Neural progenitor cell (in vitro differentiated cells): ENCODE measurements around the gene TMEM117. TPM values are rescaled to one million over a fixed set of nuclear protein-coding genes. Genes with fewer than 3 reads are reported as not detected.

Source experiments
- DNase-seq: peaks from one replicate; pipeline ENCODE4 v3.0.0-alpha.2; 2016; ENCODE audit warnings: low spot score
- H2AFZ ChIP-seq: fragments of 200-600 bp; sonication (generic); replicated peaks from 2 replicates; pipeline ENCODE4 v1.6.1; 2016; ENCODE audit warnings: antibody characterized with exemption
- H3F3A ChIP-seq: fragments of 200-600 bp; sonication (generic); 2 replicates; pipeline ENCODE4 v1.6.1; 2016; ENCODE audit warnings: antibody characterized with exemption, low read depth
- H3K27ac ChIP-seq: fragments of 200-600 bp; sonication (generic); 2 replicates; pipeline ENCODE4 v1.5.1; 2016; ENCODE audit warnings: mild to moderate bottlenecking
- H3K27me3 ChIP-seq: fragments of 200-600 bp; sonication (generic); 2 replicates; pipeline ENCODE4 v1.6.1; 2016; ENCODE audit warnings: mild to moderate bottlenecking, moderate library complexity
- H3K36me3 ChIP-seq: fragments of 200-600 bp; sonication (generic); 2 replicates; pipeline ENCODE4 v1.5.1; 2016
- H3K4me1 ChIP-seq: fragments of 200-600 bp; sonication (generic); 2 replicates; pipeline ENCODE4 v1.6.1; 2016; ENCODE audit warnings: mixed run types
- H3K4me2 ChIP-seq: fragments of 200-600 bp; sonication (generic); 2 replicates; pipeline ENCODE4 v1.6.1; 2016
- H3K4me3 ChIP-seq: fragments of 200-600 bp; sonication (generic); 2 replicates; pipeline ENCODE4 v1.5.1; 2016
- H3K79me2 ChIP-seq: fragments of 200-600 bp; sonication (generic); 2 replicates; pipeline ENCODE4 v1.6.1; 2016; ENCODE audit warnings: low read depth
- H3K9ac ChIP-seq: fragments of 200-600 bp; sonication (generic); 2 replicates; pipeline ENCODE4 v1.6.1; 2016
- H3K9me3 ChIP-seq: fragments of 200-600 bp; sonication (generic); 2 replicates; pipeline ENCODE4 v1.5.1; 2016; ENCODE audit warnings: low read depth
- H4K20me1 ChIP-seq: fragments of 200-600 bp; sonication (generic); 2 replicates; pipeline ENCODE4 v1.6.1; 2016; ENCODE audit warnings: low read depth
- H3K27ac Mint-ChIP-seq: 3 replicates; pipeline ENCODE4 v1.8.0; 2021; ENCODE audit warnings: mixed read lengths
- H3K27me3 Mint-ChIP-seq: 2 replicates; pipeline ENCODE4 v1.8.0; 2022; ENCODE audit warnings: low read depth, mild to moderate bottlenecking, inconsistent platforms, moderate library complexity, mixed read lengths; ENCODE audit not compliant: insufficient read depth
- H3K36me3 Mint-ChIP-seq: 3 replicates; pipeline ENCODE4 v1.8.0; 2021; ENCODE audit warnings: mixed read lengths
- H3K4me1 Mint-ChIP-seq: 3 replicates; pipeline ENCODE4 v1.8.0; 2021; ENCODE audit warnings: mixed read lengths
- H3K4me3 Mint-ChIP-seq: 3 replicates; pipeline ENCODE4 v1.8.0; 2021; ENCODE audit warnings: mild to moderate bottlenecking, moderate library complexity, mixed read lengths
- H3K9me3 Mint-ChIP-seq: 3 replicates; pipeline ENCODE4 v1.8.0; 2020; ENCODE audit warnings: mixed read lengths
- EZH2 ChIP-seq: fragments of 200-600 bp; sonication (generic); IDR thresholded peaks from 2 replicates; pipeline ENCODE4 v1.6.1; 2017; ENCODE audit warnings: antibody characterized with exemption, mild to moderate bottlenecking, moderate library complexity
- EZH2phosphoT487 ChIP-seq: fragments of 200-600 bp; sonication (generic); IDR thresholded peaks from 2 replicates; pipeline ENCODE4 v1.6.1; 2017; ENCODE audit warnings: antibody characterized with exemption
- total RNA-seq: library from RNA; depleted of rRNA; stranded (reverse); fragments of >200 nt; gene quantifications from 2 replicates; pipeline ENCODE4 v1.2.3, GENCODE V29; 2015; ENCODE audit warnings: low replicate concordance
- TF ChIP-seq, protein P1 (sequence below): fragments of 200-600 bp; sonication (generic); IDR thresholded peaks from 2 replicates; pipeline ENCODE4 v1.5.1; 2017; ENCODE audit warnings: antibody characterized with exemption, mild to moderate bottlenecking

The TMEM117 gene
- total RNA-seq, 1 donor from 2014 or later, result 1.6 TPM

- DNase-seq, result peak; percentile 34
Observed at GRCh38 chr12:44405297-44405696, 569.4 kb downstream of the TMEM117 start.

GRCh38 chr12:44422559-44422958, 586.7 kb downstream of the TMEM117 start:
- Histone ChIP-seq H3F3A (no peaks in the 10 kb centered on the region), H2AFZ (peak overlapping the region; percentile 54)
- H3K27me3 Mint-ChIP-seq, result no peaks in the 10 kb centered on the region

More at GRCh38 chr12:44405297-44405696, 569.4 kb downstream of the TMEM117 start:
- Mint-ChIP-seq H3K4me3 (no peak overlapping the region), H3K36me3 (no peaks in the 10 kb centered on the region), H3K9me3 (peaks cover 2% of the 10 kb centered on the region), H3K27ac (no peak overlapping the region), H3K4me1 (peaks cover 12% of the 10 kb centered on the region), H3K27me3 (peaks cover 3% of the 10 kb centered on the region)
- TF ChIP-seq EZH2phosphoT487 (no peak), EZH2 (no peak)
- TF ChIP-seq, protein P1, sequence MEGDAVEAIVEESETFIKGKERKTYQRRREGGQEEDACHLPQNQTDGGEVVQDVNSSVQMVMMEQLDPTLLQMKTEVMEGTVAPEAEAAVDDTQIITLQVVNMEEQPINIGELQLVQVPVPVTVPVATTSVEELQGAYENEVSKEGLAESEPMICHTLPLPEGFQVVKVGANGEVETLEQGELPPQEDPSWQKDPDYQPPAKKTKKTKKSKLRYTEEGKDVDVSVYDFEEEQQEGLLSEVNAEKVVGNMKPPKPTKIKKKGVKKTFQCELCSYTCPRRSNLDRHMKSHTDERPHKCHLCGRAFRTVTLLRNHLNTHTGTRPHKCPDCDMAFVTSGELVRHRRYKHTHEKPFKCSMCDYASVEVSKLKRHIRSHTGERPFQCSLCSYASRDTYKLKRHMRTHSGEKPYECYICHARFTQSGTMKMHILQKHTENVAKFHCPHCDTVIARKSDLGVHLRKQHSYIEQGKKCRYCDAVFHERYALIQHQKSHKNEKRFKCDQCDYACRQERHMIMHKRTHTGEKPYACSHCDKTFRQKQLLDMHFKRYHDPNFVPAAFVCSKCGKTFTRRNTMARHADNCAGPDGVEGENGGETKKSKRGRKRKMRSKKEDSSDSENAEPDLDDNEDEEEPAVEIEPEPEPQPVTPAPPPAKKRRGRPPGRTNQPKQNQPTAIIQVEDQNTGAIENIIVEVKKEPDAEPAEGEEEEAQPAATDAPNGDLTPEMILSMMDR, result no peak
- peak overlapping the region; percentile 82 for H2AFZ ChIP-seq
- no peaks in the 10 kb centered on the region for H3F3A ChIP-seq
- H3K4me3 ChIP-seq, result no peak overlapping the region
- H3K27me3 ChIP-seq, result no peaks in the 10 kb centered on the region
- peaks cover 9% of the 10 kb centered on the region for H3K4me1 ChIP-seq
- H4K20me1 ChIP-seq, result no peaks in the 10 kb centered on the region
- H3K9me3 ChIP-seq, result no peaks in the 10 kb centered on the region
- peak overlapping the region; percentile 35 for H3K4me2 ChIP-seq
- H3K36me3 ChIP-seq, result no peaks in the 10 kb centered on the region
- H3K79me2 ChIP-seq, result no peaks in the 10 kb centered on the region
- H3K27ac ChIP-seq, result no peak overlapping the region
- no peak overlapping the region for H3K9ac ChIP-seq

GRCh38 chr12:44428825-44429224, 592.9 kb downstream of the TMEM117 start:
- no peaks in the 10 kb centered on the region for H3K36me3 ChIP-seq
- Mint-ChIP-seq H3K9me3 (no peaks in the 10 kb centered on the region), H3K36me3 (no peaks in the 10 kb centered on the region), H3K4me1 (no peaks in the 10 kb centered on the region), H3K27me3 (no peaks in the 10 kb centered on the region), H3K4me3 (no peak overlapping the region), H3K27ac (no peak overlapping the region)
- no peak overlapping the region for H3K4me2 ChIP-seq
- peaks cover 7% of the 10 kb centered on the region for H3K4me1 ChIP-seq
- no peaks in the 10 kb centered on the region for H3K9me3 ChIP-seq
- TF ChIP-seq, protein P1, result no peak
- TF ChIP-seq EZH2phosphoT487, result no peak
- no peak for TF ChIP-seq EZH2
- no peaks in the 10 kb centered on the region for H3F3A ChIP-seq
- no peak overlapping the region for H3K9ac ChIP-seq
- no peak overlapping the region for H3K4me3 ChIP-seq
- H2AFZ ChIP-seq, result peak overlapping the region; percentile 84
- no peak overlapping the region for H3K27ac ChIP-seq
- no peaks in the 10 kb centered on the region for H4K20me1 ChIP-seq
- peak; percentile 1 for DNase-seq
- H3K79me2 ChIP-seq, result no peaks in the 10 kb centered on the region
- H3K27me3 ChIP-seq, result no peaks in the 10 kb centered on the region

More at GRCh38 chr12:44422559-44422958, 586.7 kb downstream of the TMEM117 start:
- H3K9me3 ChIP-seq, result no peaks in the 10 kb centered on the region
- H3K9me3 Mint-ChIP-seq, result peaks cover 6% of the 10 kb centered on the region
- H3K9ac ChIP-seq, result no peak overlapping the region
- no peak overlapping the region for H3K4me3 Mint-ChIP-seq
- DNase-seq, result no peak
- no peak for TF ChIP-seq EZH2
- TF ChIP-seq EZH2phosphoT487, result no peak
- TF ChIP-seq, protein P1, result no peak
- no peak overlapping the region for H3K4me2 ChIP-seq
- H3K27ac Mint-ChIP-seq, result no peak overlapping the region
- no peaks in the 10 kb centered on the region for H3K79me2 ChIP-seq
- H3K36me3 ChIP-seq, result no peaks in the 10 kb centered on the region
- no peaks in the 10 kb centered on the region for H3K4me1 Mint-ChIP-seq
- H3K27me3 ChIP-seq, result no peaks in the 10 kb centered on the region
- H3K36me3 Mint-ChIP-seq, result no peaks in the 10 kb centered on the region
- H3K27ac ChIP-seq, result no peak overlapping the region
- no peaks in the 10 kb centered on the region for H3K4me1 ChIP-seq
- H4K20me1 ChIP-seq, result no peaks in the 10 kb centered on the region
- no peak overlapping the region for H3K4me3 ChIP-seq
